HCT116 (cell line): ENCODE data around the gene KCNK2. TPM values are rescaled to one million over a fixed set of nuclear protein-coding genes. Genes with fewer than 3 reads are reported as not detected.

Source experiments
- ATAC-seq: fragments of 200-7000 bp; cut with Tn5 transposase; 2 replicates; pipeline ENCODE4 v1.9.1; 2020; ENCODE audit warnings: mild to moderate bottlenecking, moderate library complexity
- BruUV-seq: library from RNA; stranded (reverse); fragments of 400-500 nt; replicated peaks from 2 replicates; lab custom pipeline; 2021; lab: Mats Ljungman, UMichigan
- CTCF ChIA-PET: fragments of 300-600 bp; sonication (Branson Sonifier 250); formaldehyde crosslinking; loops from one replicate; lab custom pipeline; 2021; ENCODE audit warnings: antibody characterized with exemption; lab: Charles Lee
- POLR2A ChIA-PET: fragments of 300-600, 350-600 bp; sonication (Branson Sonifier 250); formaldehyde crosslinking; loops from one replicate; lab custom pipeline; 2021; ENCODE audit warnings: antibody characterized with exemption; lab: Charles Lee
- RAD21 ChIA-PET, 2 experiments: fragments of 300-600 bp; sonication (Branson Sonifier 250); formaldehyde crosslinking; loops; one replicate each; lab custom pipeline; 2023; ENCODE audit warnings: low total read pairs in 2 of 2; ENCODE audit not compliant: uncharacterized antibody in 2 of 2, unreplicated experiment in 2 of 2, low non-redundant PET in 1 of 2; lab: Charles Lee
- DNase-seq: peaks from one replicate; pipeline ENCODE4 v3.0.0-alpha.2; 2010; ENCODE audit warnings: low read depth, low spot score
- H2AFZ ChIP-seq: fragments of 200-600 bp; shearing (Covaris generic), sonication (generic); 2 replicates; pipeline ENCODE4 v1.6.1; 2017; ENCODE audit warnings: low read depth, mixed run types, mixed read lengths, antibody characterized with exemption, low read length; ENCODE audit not compliant: poor library complexity, severe bottlenecking
- H3K27ac ChIP-seq: 2 replicates; pipeline ENCODE4 v1.5.1; 2012; ENCODE audit warnings: low read depth, low read length
- H3K27me3 ChIP-seq: fragments of 200-600 bp; sonication (generic); 2 replicates; pipeline ENCODE4 v1.6.1; 2016; ENCODE audit warnings: mixed run types, low read length, mixed read lengths; ENCODE audit not compliant: insufficient read depth
- H3K36me3 ChIP-seq, 2 experiments: fragments of 200-500 bp in 1 of 2; fragments of 200-600 bp in 1 of 2; sonication (Bioruptor generic) in 1 of 2; sonication (generic) in 1 of 2; 2 replicates each; pipeline versions ENCODE4 v1.5.1 to v1.6.1; 2014 to 2016; ENCODE audit warnings: low read length in 2 of 2, inconsistent platforms in 1 of 2, mixed read lengths in 1 of 2, mixed run types in 1 of 2; ENCODE audit not compliant: insufficient read depth in 2 of 2, control insufficient read depth in 1 of 2
- H3K4me1 ChIP-seq, 2 experiments: fragments of 200-600 bp in 1 of 2; sonication (generic) in 1 of 2; 2 replicates each; pipeline versions ENCODE4 v1.5.1 to v1.6.1; 2012 to 2017; ENCODE audit warnings: low read length in 2 of 2, inconsistent platforms in 1 of 2, mild to moderate bottlenecking in 1 of 2, mixed read lengths in 1 of 2, mixed run types in 1 of 2, moderate library complexity in 1 of 2; ENCODE audit not compliant: insufficient read depth in 2 of 2, control insufficient read depth in 1 of 2
- H3K4me2 ChIP-seq: fragments of 200-600 bp; sonication (generic); 2 replicates; pipeline ENCODE4 v1.6.1; 2017; ENCODE audit warnings: mixed run types, low read length, mixed read lengths
- H3K4me3 ChIP-seq, 2 experiments: fragments of 200-600 bp in 1 of 2; sonication (generic) in 1 of 2; replicated peaks in 1 of 2; 2 replicates each; pipeline ENCODE4 v1.5.1; 2011 to 2016; ENCODE audit warnings: low read length in 2 of 2, control low read depth in 1 of 2, low read depth in 1 of 2, mild to moderate bottlenecking in 1 of 2, mixed read lengths in 1 of 2, mixed run types in 1 of 2
- H3K79me2 ChIP-seq: fragments of 200-600 bp; sonication (generic); 2 replicates; pipeline ENCODE4 v1.6.1; 2017; ENCODE audit warnings: mild to moderate bottlenecking, mixed run types, low read length, moderate library complexity, mixed read lengths; ENCODE audit not compliant: insufficient read depth
- H3K9ac ChIP-seq: fragments of 200-600 bp; sonication (generic); 2 replicates; pipeline ENCODE4 v1.6.1; 2016; ENCODE audit warnings: low read length, mixed read lengths
- H3K9me2 ChIP-seq: fragments of 200-600 bp; sonication (generic), shearing (Covaris generic); 2 replicates; pipeline ENCODE4 v1.6.1; 2017; ENCODE audit warnings: mixed run types, mild to moderate bottlenecking, moderate library complexity; ENCODE audit not compliant: insufficient read depth
- H3K9me3 ChIP-seq, 2 experiments: fragments of 200-500 bp in 1 of 2; fragments of 200-600 bp in 1 of 2; sonication (Bioruptor generic) in 1 of 2; sonication (generic) in 1 of 2; 2 replicates each; pipeline ENCODE4 v1.6.1; 2014 to 2017; ENCODE audit warnings: low read length in 2 of 2, mixed read lengths in 2 of 2, inconsistent platforms in 1 of 2, low read depth in 1 of 2, mild to moderate bottlenecking in 1 of 2, mixed run types in 1 of 2, moderate library complexity in 1 of 2; ENCODE audit not compliant: control insufficient read depth in 1 of 2, insufficient read depth in 1 of 2
- H4K20me1 ChIP-seq: fragments of 200-600 bp; sonication (generic), shearing (Covaris generic); 2 replicates; pipeline ENCODE4 v1.6.1; 2017; ENCODE audit warnings: mixed run types, mild to moderate bottlenecking, moderate library complexity; ENCODE audit not compliant: insufficient read depth
- CEBPB ChIP-seq: IDR thresholded peaks from 2 replicates; pipeline ENCODE4 v1.6.1; 2012; ENCODE audit warnings: low read depth
- EZH2 ChIP-seq: fragments of 200-600 bp; sonication (generic); IDR thresholded peaks from 2 replicates; pipeline ENCODE4 v1.6.1; 2017; ENCODE audit warnings: antibody characterized with exemption, mixed run types
- RAD21 ChIP-seq: IDR thresholded peaks from 2 replicates; pipeline ENCODE4 v1.6.1; 2012; ENCODE audit warnings: low read depth, mild to moderate bottlenecking
- ZFX ChIP-seq: fragments of 450-650 bp; IDR thresholded peaks from 2 replicates; pipeline ENCODE4 v1.6.1; 2017
- ZNF274 ChIP-seq: fragments of 200-500 bp; sonication (Bioruptor generic); IDR thresholded peaks from 2 replicates; pipeline ENCODE4 v1.6.1; 2014; ENCODE audit warnings: mild to moderate bottlenecking, low read depth, low read length, inconsistent platforms
- intact Hi-C: fragments of 100-400 bp; cut with micrococcal nuclease; formaldehyde crosslinking; loops from 2 replicates; pipeline ENCODE4 v1.10.0; 2022
- total RNA-seq: library from RNA; stranded (reverse); gene quantifications from one replicate; pipeline ENCODE4 v1.2.1, GENCODE V29; 2021; ENCODE audit not compliant: unreplicated experiment
- TF ChIP-seq, protein P1 (sequence below), 3 experiments: fragments of 200-600 bp in 1 of 3; sonication (generic) in 1 of 3; IDR thresholded peaks in 2 of 3; conservative IDR thresholded peaks in 1 of 3; 2 replicates each; pipeline ENCODE4 v1.5.1; 2012 to 2017; ENCODE audit warnings: low read depth in 2 of 3, low read length in 2 of 3, antibody characterized with exemption in 1 of 3, borderline replicate concordance in 1 of 3, control low read depth in 1 of 3, mild to moderate bottlenecking in 1 of 3, mixed read lengths in 1 of 3, mixed run types in 1 of 3, moderate library complexity in 1 of 3; ENCODE audit not compliant: insufficient read depth in 1 of 3
- TF ChIP-seq, protein P2 (sequence below): IDR thresholded peaks from 2 replicates; pipeline ENCODE4 v1.6.1; 2012

The KCNK2 gene
- total RNA-seq, 1 experiment from 2014 or later, result 0.27 TPM

DNA sequence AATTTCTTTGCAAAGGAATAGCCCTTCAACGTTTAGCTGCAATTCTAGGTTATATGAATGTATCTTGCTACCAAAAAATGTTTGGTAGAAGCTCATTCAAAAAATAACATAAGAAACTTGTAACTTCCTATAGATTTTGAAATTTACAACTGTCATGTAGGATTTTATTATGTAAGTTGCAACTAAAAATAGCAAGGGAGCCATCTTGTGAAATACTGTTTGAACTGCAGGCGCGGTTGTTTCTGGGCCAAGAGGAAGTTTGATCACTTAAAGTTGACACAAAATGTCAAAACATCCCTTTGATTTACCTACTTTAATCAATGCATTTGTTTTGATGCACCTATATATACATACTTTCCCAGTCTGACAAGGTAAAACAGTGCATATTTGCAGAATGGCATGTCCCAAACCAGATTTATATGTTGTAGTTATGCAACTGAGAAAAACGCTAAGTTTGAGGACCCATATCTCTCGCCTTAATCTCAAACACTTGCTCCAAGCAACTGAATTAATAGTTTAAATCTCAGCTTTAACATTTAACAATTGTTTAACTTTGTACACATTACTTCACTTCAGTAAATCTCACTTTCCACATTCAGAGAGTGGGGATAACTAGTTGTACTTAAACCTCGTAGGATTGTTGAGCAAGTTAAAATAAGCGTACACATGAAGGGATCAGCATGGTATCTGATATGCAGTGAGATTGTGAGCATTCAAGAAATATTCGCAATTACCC is 63.9 kb downstream of the KCNK2 start:
- H3K4me2 ChIP-seq, result no peak overlapping the region
- H3K36me3 ChIP-seq, result no peaks in the 10 kb centered on the region
- TF ChIP-seq, protein P1, sequence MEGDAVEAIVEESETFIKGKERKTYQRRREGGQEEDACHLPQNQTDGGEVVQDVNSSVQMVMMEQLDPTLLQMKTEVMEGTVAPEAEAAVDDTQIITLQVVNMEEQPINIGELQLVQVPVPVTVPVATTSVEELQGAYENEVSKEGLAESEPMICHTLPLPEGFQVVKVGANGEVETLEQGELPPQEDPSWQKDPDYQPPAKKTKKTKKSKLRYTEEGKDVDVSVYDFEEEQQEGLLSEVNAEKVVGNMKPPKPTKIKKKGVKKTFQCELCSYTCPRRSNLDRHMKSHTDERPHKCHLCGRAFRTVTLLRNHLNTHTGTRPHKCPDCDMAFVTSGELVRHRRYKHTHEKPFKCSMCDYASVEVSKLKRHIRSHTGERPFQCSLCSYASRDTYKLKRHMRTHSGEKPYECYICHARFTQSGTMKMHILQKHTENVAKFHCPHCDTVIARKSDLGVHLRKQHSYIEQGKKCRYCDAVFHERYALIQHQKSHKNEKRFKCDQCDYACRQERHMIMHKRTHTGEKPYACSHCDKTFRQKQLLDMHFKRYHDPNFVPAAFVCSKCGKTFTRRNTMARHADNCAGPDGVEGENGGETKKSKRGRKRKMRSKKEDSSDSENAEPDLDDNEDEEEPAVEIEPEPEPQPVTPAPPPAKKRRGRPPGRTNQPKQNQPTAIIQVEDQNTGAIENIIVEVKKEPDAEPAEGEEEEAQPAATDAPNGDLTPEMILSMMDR (IDR thresholded peaks at IDR 0.05 in 2 of 3, conservative IDR thresholded peaks at IDR 0.05 in 1 of 3; ENCODE audit: borderline replicate concordance in 1 of 3, insufficient read depth in 1 of 3, low read depth in 2 of 3, low read length in 2 of 3), result peak; percentile 44 to 62 (median 44); a peak in 5 of 6 replicates
- TF ChIP-seq ZNF274 (no peak), ZFX (no peak), RAD21 (peak; percentile 76), EZH2 (no peak), CEBPB (no peak)
- TF ChIP-seq, protein P2, sequence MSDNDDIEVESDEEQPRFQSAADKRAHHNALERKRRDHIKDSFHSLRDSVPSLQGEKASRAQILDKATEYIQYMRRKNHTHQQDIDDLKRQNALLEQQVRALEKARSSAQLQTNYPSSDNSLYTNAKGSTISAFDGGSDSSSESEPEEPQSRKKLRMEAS, result no peak
- BruUV-seq, result no TSS peak
- ATAC-seq (no peak), DNase-seq (peak; percentile 21)
- H3K4me1 ChIP-seq, result no peaks in the 10 kb centered on the region
- CTCF ChIA-PET, result interaction anchor here (1.5 kb wide), 1 partner anchor 337 kb away, joined by 13 read pairs; no protein-coding TSS in a partner anchor
- no peaks in the 10 kb centered on the region for H4K20me1 ChIP-seq
- H3K79me2 ChIP-seq, result no peaks in the 10 kb centered on the region
- no peak overlapping the region for H3K27ac ChIP-seq
- no peak overlapping the region for H3K4me3 ChIP-seq
- no peaks in the 10 kb centered on the region for H3K27me3 ChIP-seq
- no peaks in the 10 kb centered on the region for H3K9me3 ChIP-seq
- no peak overlapping the region for H3K9ac ChIP-seq
- RAD21 ChIA-PET, result no interaction called here
- intact Hi-C loops, result loop anchor here (1.0 kb wide), 2 partner anchors 338 to 487 kb away; no protein-coding TSS in a partner anchor
- H3K9me2 ChIP-seq, result no peaks in the 10 kb centered on the region
- POLR2A ChIA-PET, result no interaction called here
- H2AFZ ChIP-seq, result peak overlapping the region; percentile 70
